ENCODE data around the gene UMOD.

UMOD gene

DNA sequence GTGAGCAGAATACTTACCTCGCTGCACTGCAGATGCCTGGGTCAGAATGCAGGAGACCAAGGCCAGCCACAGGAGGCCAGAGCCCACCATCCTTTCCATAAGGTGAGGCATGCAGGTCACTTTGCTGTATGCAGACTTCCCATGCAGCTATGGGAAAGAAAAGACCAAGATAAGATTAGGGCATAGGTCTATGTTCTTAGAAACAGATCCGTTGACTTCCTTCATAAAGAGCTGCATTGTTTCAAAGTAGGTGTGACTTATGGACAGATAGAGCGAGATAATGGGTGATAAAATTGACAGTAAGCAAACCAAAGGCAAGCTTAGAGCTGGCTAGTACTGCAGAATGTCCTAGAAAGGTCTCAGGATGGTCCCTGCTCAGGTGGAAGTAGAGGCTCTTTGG is 26.2 kb downstream of the UMOD start:
- no peak for TF ChIP-seq EZH2phosphoT487 (IDR thresholded peaks at IDR 0.05; ENCODE audit: borderline replicate concordance)
- TF ChIP-seq, protein P1, sequence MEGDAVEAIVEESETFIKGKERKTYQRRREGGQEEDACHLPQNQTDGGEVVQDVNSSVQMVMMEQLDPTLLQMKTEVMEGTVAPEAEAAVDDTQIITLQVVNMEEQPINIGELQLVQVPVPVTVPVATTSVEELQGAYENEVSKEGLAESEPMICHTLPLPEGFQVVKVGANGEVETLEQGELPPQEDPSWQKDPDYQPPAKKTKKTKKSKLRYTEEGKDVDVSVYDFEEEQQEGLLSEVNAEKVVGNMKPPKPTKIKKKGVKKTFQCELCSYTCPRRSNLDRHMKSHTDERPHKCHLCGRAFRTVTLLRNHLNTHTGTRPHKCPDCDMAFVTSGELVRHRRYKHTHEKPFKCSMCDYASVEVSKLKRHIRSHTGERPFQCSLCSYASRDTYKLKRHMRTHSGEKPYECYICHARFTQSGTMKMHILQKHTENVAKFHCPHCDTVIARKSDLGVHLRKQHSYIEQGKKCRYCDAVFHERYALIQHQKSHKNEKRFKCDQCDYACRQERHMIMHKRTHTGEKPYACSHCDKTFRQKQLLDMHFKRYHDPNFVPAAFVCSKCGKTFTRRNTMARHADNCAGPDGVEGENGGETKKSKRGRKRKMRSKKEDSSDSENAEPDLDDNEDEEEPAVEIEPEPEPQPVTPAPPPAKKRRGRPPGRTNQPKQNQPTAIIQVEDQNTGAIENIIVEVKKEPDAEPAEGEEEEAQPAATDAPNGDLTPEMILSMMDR (conservative IDR thresholded peaks at IDR 0.05; ENCODE audit: low read length): no peak
- H3K79me2 ChIP-seq (ENCODE audit: insufficient read depth, low read length): no peaks in the 10 kb centered on the region
- no peaks in the 10 kb centered on the region for H3F3A ChIP-seq (ENCODE audit: low read depth)
- H3K4me2 ChIP-seq (ENCODE audit: low read depth, low read length, poor library complexity, severe bottlenecking): no peak overlapping the region
- H3K36me3 ChIP-seq (ENCODE audit: insufficient read depth, low read length): no peaks in the 10 kb centered on the region
- no peaks in the 10 kb centered on the region for H3K4me1 ChIP-seq (ENCODE audit: insufficient read depth, low read length, poor library complexity, severe bottlenecking)
- H4K20me1 ChIP-seq (ENCODE audit: insufficient read depth, low read length, poor library complexity, severe bottlenecking): no peaks in the 10 kb centered on the region
- H3K9ac ChIP-seq (ENCODE audit: low read depth, low read length, poor library complexity, severe bottlenecking): no peak overlapping the region
- H3K9me3 ChIP-seq (ENCODE audit: insufficient read depth, low read depth, low read length): no peaks in the 10 kb centered on the region; the same call in 1 of the 2 replicates
- H3K9me2 ChIP-seq (replicated peaks; ENCODE audit: low read depth, low read length): no peaks in the 10 kb centered on the region
- H3K27me3 ChIP-seq (ENCODE audit: insufficient read depth, low read length, poor library complexity, severe bottlenecking): no peaks in the 10 kb centered on the region
- no peak overlapping the region for H2AFZ ChIP-seq (ENCODE audit: low read length)
- H3K4me3 ChIP-seq (ENCODE audit: low read length, poor library complexity, severe bottlenecking): no peak overlapping the region

- H3F3A ChIP-seq (ENCODE audit: low read depth): no peaks in the 10 kb centered on the region
- H3K9me3 ChIP-seq (ENCODE audit: insufficient read depth, low read depth, low read length): no peaks in the 10 kb centered on the region; the same call in 1 of the 2 replicates
- TF ChIP-seq, protein P1 (conservative IDR thresholded peaks at IDR 0.05; ENCODE audit: low read length): no peak
- TF ChIP-seq EZH2phosphoT487 (IDR thresholded peaks at IDR 0.05; ENCODE audit: borderline replicate concordance): no peak
- no peak overlapping the region for H3K4me3 ChIP-seq (ENCODE audit: low read length, poor library complexity, severe bottlenecking)
- H3K36me3 ChIP-seq (ENCODE audit: insufficient read depth, low read length): no peaks in the 10 kb centered on the region
- H3K27me3 ChIP-seq (ENCODE audit: insufficient read depth, low read length, poor library complexity, severe bottlenecking): no peaks in the 10 kb centered on the region
- H3K79me2 ChIP-seq (ENCODE audit: insufficient read depth, low read length): no peaks in the 10 kb centered on the region
- no peak overlapping the region for H2AFZ ChIP-seq (ENCODE audit: low read length)
- no peak overlapping the region for H3K9ac ChIP-seq (ENCODE audit: low read depth, low read length, poor library complexity, severe bottlenecking)
- no peaks in the 10 kb centered on the region for H3K9me2 ChIP-seq (replicated peaks; ENCODE audit: low read depth, low read length)
- no peaks in the 10 kb centered on the region for H4K20me1 ChIP-seq (ENCODE audit: insufficient read depth, low read length, poor library complexity, severe bottlenecking)
- no peak overlapping the region for H3K4me2 ChIP-seq (ENCODE audit: low read depth, low read length, poor library complexity, severe bottlenecking)
- H3K4me1 ChIP-seq (ENCODE audit: insufficient read depth, low read length, poor library complexity, severe bottlenecking): no peaks in the 10 kb centered on the region
Observed at GRCh38 chr16:20325005-20325404, 27.5 kb downstream of the UMOD start.

DNA sequence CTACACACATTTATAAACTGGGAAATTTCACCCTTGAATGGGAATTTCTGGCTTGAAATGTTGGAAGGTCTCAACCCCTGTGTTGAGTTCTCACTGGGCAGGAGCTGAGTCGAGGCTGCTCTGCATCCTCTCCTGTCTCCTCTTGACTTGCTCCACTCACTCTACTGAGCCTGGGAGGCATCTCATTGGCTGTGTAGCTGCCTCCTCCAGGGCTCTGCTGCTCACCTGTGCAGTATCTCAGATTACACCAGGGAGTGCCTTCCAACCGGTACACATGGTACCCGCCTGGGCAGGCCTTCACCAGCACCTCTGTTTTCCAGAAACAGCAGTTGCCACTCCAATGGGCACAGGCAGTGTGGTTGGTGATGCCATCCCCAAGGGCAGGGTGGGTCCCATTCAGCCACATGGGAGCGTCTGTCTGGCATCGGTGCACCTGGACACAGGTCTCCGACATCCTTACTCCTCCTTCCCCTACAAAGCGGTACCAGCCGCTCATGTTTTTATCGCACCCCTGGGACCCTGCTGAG is 28.9 kb downstream of the UMOD start:
- no peaks in the 10 kb centered on the region for H3F3A ChIP-seq (ENCODE audit: low read depth)
- no peak for TF ChIP-seq EZH2phosphoT487 (IDR thresholded peaks at IDR 0.05; ENCODE audit: borderline replicate concordance)
- TF ChIP-seq, protein P1 (conservative IDR thresholded peaks at IDR 0.05; ENCODE audit: low read length): no peak
- no peak overlapping the region for H3K4me3 ChIP-seq (ENCODE audit: low read length, poor library complexity, severe bottlenecking)
- H3K9ac ChIP-seq (ENCODE audit: low read depth, low read length, poor library complexity, severe bottlenecking): no peak overlapping the region
- H3K79me2 ChIP-seq (ENCODE audit: insufficient read depth, low read length): no peaks in the 10 kb centered on the region
- H3K9me3 ChIP-seq (ENCODE audit: insufficient read depth, low read depth, low read length): no peaks in the 10 kb centered on the region; the same call in 1 of the 2 replicates
- no peaks in the 10 kb centered on the region for H4K20me1 ChIP-seq (ENCODE audit: insufficient read depth, low read length, poor library complexity, severe bottlenecking)
- no peaks in the 10 kb centered on the region for H3K36me3 ChIP-seq (ENCODE audit: insufficient read depth, low read length)
- H3K9me2 ChIP-seq (replicated peaks; ENCODE audit: low read depth, low read length): no peaks in the 10 kb centered on the region
- H3K4me2 ChIP-seq (ENCODE audit: low read depth, low read length, poor library complexity, severe bottlenecking): no peak overlapping the region
- no peaks in the 10 kb centered on the region for H3K27me3 ChIP-seq (ENCODE audit: insufficient read depth, low read length, poor library complexity, severe bottlenecking)
- H3K4me1 ChIP-seq (ENCODE audit: insufficient read depth, low read length, poor library complexity, severe bottlenecking): no peaks in the 10 kb centered on the region
- H2AFZ ChIP-seq (ENCODE audit: low read length): no peak overlapping the region

Data from Loucy (cell line).